H9 (cell line): ENCODE results near the gene TMEM235. TPM values are rescaled to one million over a fixed set of nuclear protein-coding genes. Genes with fewer than 3 reads are reported as not detected.

Experiments used
- DNase-seq: peaks from one replicate; pipeline ENCODE4 v3.0.0-alpha.2; 2017
- H2AFZ ChIP-seq: one replicate; pipeline ENCODE4 v1.6.1; 2013; ENCODE audit warnings: mild to moderate bottlenecking, low read length, control low read depth, moderate library complexity
- H2AK5ac ChIP-seq: 2 replicates; pipeline ENCODE4 v1.6.1; 2013; ENCODE audit warnings: low read length, control low read depth, mixed read lengths; ENCODE audit not compliant: insufficient read length
- H2BK120ac ChIP-seq: one replicate; pipeline ENCODE4 v1.6.1; 2013; ENCODE audit warnings: low read depth, mild to moderate bottlenecking, low read length, control low read depth, inconsistent platforms; ENCODE audit not compliant: poor library complexity, severe bottlenecking
- H2BK12ac ChIP-seq: 2 replicates; pipeline ENCODE4 v1.6.1; 2013; ENCODE audit warnings: low read length, control low read depth, mixed read lengths, low read depth; ENCODE audit not compliant: insufficient read length
- H2BK15ac ChIP-seq: 2 replicates; pipeline ENCODE4 v1.6.1; 2013; ENCODE audit warnings: low read depth, low read length, control low read depth
- H2BK20ac ChIP-seq: one replicate; pipeline ENCODE4 v1.6.1; 2013; ENCODE audit warnings: low read depth, mild to moderate bottlenecking, low read length, control low read depth, inconsistent platforms; ENCODE audit not compliant: poor library complexity, severe bottlenecking
- H2BK5ac ChIP-seq: 2 replicates; pipeline ENCODE4 v1.6.1; 2013; ENCODE audit warnings: low read length, control low read depth, mixed read lengths; ENCODE audit not compliant: insufficient read length
- H3K14ac ChIP-seq: 2 replicates; pipeline ENCODE4 v1.6.1; 2013; ENCODE audit warnings: low read length, control low read depth; ENCODE audit not compliant: insufficient read depth
- H3K18ac ChIP-seq: 2 replicates; pipeline ENCODE4 v1.6.1; 2013; ENCODE audit warnings: low read depth, mild to moderate bottlenecking, mixed read lengths, low read length, control low read depth; ENCODE audit not compliant: insufficient read length
- H3K23ac ChIP-seq: 2 replicates; pipeline ENCODE4 v1.6.1; 2013; ENCODE audit warnings: low read length, control low read depth, mixed read lengths, low read depth; ENCODE audit not compliant: insufficient read length
- H3K23me2 ChIP-seq: 2 replicates; pipeline ENCODE4 v1.6.1; 2013; ENCODE audit warnings: low read depth, mild to moderate bottlenecking, mixed read lengths, low read length, control low read depth; ENCODE audit not compliant: insufficient read length, poor library complexity, severe bottlenecking
- H3K27ac ChIP-seq: 2 replicates; pipeline ENCODE4 v1.5.1; 2013; ENCODE audit warnings: low read length, control low read depth, mixed read lengths, low read depth; ENCODE audit not compliant: insufficient read length
- H3K27me3 ChIP-seq: 2 replicates; pipeline ENCODE4 v1.6.1; 2013; ENCODE audit warnings: low read length, control low read depth, inconsistent platforms; ENCODE audit not compliant: insufficient read depth
- H3K4ac ChIP-seq: 2 replicates; pipeline ENCODE4 v1.6.1; 2013; ENCODE audit warnings: low read depth, mild to moderate bottlenecking, control low read depth, inconsistent platforms, low read length, moderate library complexity
- H3K4me1 ChIP-seq: 2 replicates; pipeline ENCODE4 v1.6.1; 2013; ENCODE audit warnings: low read length, control low read depth, inconsistent platforms; ENCODE audit not compliant: insufficient read depth
- H3K4me2 ChIP-seq: 2 replicates; pipeline ENCODE4 v1.6.1; 2013; ENCODE audit warnings: low read length, control low read depth, mixed read lengths; ENCODE audit not compliant: insufficient read length, insufficient read depth
- H3K56ac ChIP-seq: 2 replicates; pipeline ENCODE4 v1.6.1; 2013; ENCODE audit warnings: low read depth, mild to moderate bottlenecking, mixed read lengths, low read length, control low read depth; ENCODE audit not compliant: insufficient read length
- H3K79me1 ChIP-seq: 2 replicates; pipeline ENCODE4 v1.6.1; 2013; ENCODE audit warnings: low read depth, mild to moderate bottlenecking, moderate library complexity, low read length, control low read depth, inconsistent platforms; ENCODE audit not compliant: insufficient read depth, poor library complexity, severe bottlenecking
- H3K79me2 ChIP-seq: 2 replicates; pipeline ENCODE4 v1.6.1; 2013; ENCODE audit warnings: low read length, control low read depth, inconsistent platforms; ENCODE audit not compliant: insufficient read depth
- H3K9ac ChIP-seq: 2 replicates; pipeline ENCODE4 v1.6.1; 2013; ENCODE audit warnings: low read length, control low read depth, mixed read lengths; ENCODE audit not compliant: insufficient read length; ENCODE audit errors: extremely low read depth
- H3K9me3 ChIP-seq: one replicate; pipeline ENCODE4 v1.6.1; 2013; ENCODE audit warnings: low read depth, low read length, inconsistent platforms; ENCODE audit not compliant: control insufficient read depth
- H3T11ph ChIP-seq: one replicate; pipeline ENCODE4 v1.6.1; 2013; ENCODE audit warnings: mild to moderate bottlenecking, low read length, control low read depth, inconsistent platforms
- H4K20me1 ChIP-seq: one replicate; pipeline ENCODE4 v1.6.1; 2013; ENCODE audit not compliant: control insufficient read depth, insufficient read length, insufficient read depth
- H4K5ac ChIP-seq: 2 replicates; pipeline ENCODE4 v1.6.1; 2013; ENCODE audit warnings: low read depth, mild to moderate bottlenecking, mixed read lengths, low read length, control low read depth; ENCODE audit not compliant: insufficient read length
- H4K8ac ChIP-seq: replicated peaks from 2 replicates; pipeline ENCODE4 v1.6.1; 2013; ENCODE audit warnings: low read length, control low read depth, mixed read lengths, low read depth; ENCODE audit not compliant: insufficient read length
- H4K91ac ChIP-seq: 2 replicates; pipeline ENCODE4 v1.6.1; 2013; ENCODE audit warnings: low read depth, mild to moderate bottlenecking, moderate library complexity, mixed read lengths, low read length, control low read depth; ENCODE audit not compliant: insufficient read length
- H3K27ac Mint-ChIP-seq, 3 experiments: 2 replicates in 2 of 3; 3 replicates in 1 of 3; pipeline ENCODE4 v1.8.0; 2020 to 2021; ENCODE audit warnings: mixed read lengths in 3 of 3, mild to moderate bottlenecking in 1 of 3, moderate library complexity in 1 of 3
- H3K27me3 Mint-ChIP-seq: 2 replicates; pipeline ENCODE4 v1.8.0; 2021; ENCODE audit warnings: low read depth, mild to moderate bottlenecking, moderate library complexity, mixed read lengths
- H3K36me3 Mint-ChIP-seq, 3 experiments: 2 replicates in 2 of 3; 3 replicates in 1 of 3; pipeline ENCODE4 v1.8.0; 2020 to 2021; ENCODE audit warnings: low read depth in 3 of 3, mixed read lengths in 3 of 3; ENCODE audit not compliant: insufficient read depth in 1 of 3
- H3K4me1 Mint-ChIP-seq, 2 experiments: 2 replicates each; pipeline ENCODE4 v1.8.0; 2020; ENCODE audit warnings: mixed read lengths in 2 of 2
- H3K4me3 Mint-ChIP-seq, 2 experiments: 2 replicates in 1 of 2; 3 replicates in 1 of 2; pipeline ENCODE4 v1.8.0; 2020 to 2021; ENCODE audit warnings: mild to moderate bottlenecking in 2 of 2, mixed read lengths in 2 of 2, moderate library complexity in 1 of 2
- H3K9me3 Mint-ChIP-seq, 2 experiments: 2 replicates in 1 of 2; 3 replicates in 1 of 2; pipeline ENCODE4 v1.8.0; 2020; ENCODE audit warnings: mild to moderate bottlenecking in 2 of 2, mixed read lengths in 2 of 2, moderate library complexity in 1 of 2
- WGBS: extraction: QIAGEN DNeasy Blood & Tissue Kit; methylation state at CpG from one replicate; pipeline ENCODE4 v1.1.7; 2013; ENCODE audit warnings: missing lambda C conversion rate, low lambda C conversion rate, mixed read lengths; ENCODE audit not compliant: insufficient read length; ENCODE audit errors: extremely low coverage; 5-methylcytosine and 5-hydroxymethylcytosine counted together
- total RNA-seq: library from RNA; stranded (reverse); gene quantifications from 2 replicates; pipeline ENCODE4 v1.2.1, GENCODE V29; 2021
- TF ChIP-seq, protein P1 (sequence below): fragments of 200-600 bp; sonication (generic); conservative IDR thresholded peaks from 3 replicates; pipeline ENCODE4 v1.8.0; 2021; ENCODE audit warnings: antibody characterized with exemption, mild to moderate bottlenecking

Gene TMEM235
- total RNA-seq, 1 experiment from 2014 or later = 0.28 TPM

DNA sequence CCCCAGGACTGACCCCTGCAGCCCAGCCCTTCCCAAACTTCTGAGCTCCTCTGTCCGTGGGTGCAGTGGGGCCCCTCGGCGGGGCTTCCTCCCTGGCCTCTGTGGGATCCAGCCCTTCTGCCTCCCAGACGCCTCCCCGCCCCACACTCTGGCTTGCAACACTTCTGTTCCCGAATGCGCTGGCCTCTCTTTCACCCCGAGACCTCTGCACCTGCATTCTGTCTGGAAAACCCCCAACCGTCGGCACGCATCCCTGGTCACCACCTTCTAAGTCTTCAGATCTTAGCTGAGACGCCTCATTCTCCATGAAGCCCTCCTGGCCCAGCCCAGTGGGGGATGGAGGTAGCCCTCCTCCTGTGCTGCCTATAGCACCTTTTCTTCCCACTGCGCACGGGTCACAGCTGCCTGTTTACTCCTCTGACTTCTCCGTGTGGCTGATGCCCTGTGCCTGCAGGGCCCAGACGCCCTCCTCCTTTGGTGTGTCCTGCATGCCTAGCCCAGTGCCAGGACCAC, 26.4 kb downstream of the TMEM235 start:
- Histone ChIP-seq H3K56ac (no peak overlapping the region), H3T11ph (no peak overlapping the region), H2BK15ac (no peak overlapping the region), H3K18ac (no peak overlapping the region), H4K8ac (no peak overlapping the region), H3K4me2 (no peak overlapping the region), H3K23ac (no peak overlapping the region), H3K79me2 (no peaks in the 10 kb centered on the region), H3K27me3 (no peaks in the 10 kb centered on the region), H2BK5ac (no peak overlapping the region), H3K9ac (no peak overlapping the region), H3K4ac (no peak overlapping the region), H2AFZ (no peak overlapping the region), H3K4me1 (peaks cover 3% of the 10 kb centered on the region; the same call in 1 of the 2 replicates), H3K14ac (no peak overlapping the region), H3K9me3 (no peaks in the 10 kb centered on the region), H4K5ac (no peak overlapping the region), H2BK12ac (no peak overlapping the region), H2BK120ac (no peak overlapping the region), H3K23me2 (no peaks in the 10 kb centered on the region), H2BK20ac (no peak overlapping the region), H2AK5ac (no peak overlapping the region), H3K79me1 (no peaks in the 10 kb centered on the region), H3K27ac (no peak overlapping the region), H4K20me1 (no peaks in the 10 kb centered on the region), H4K91ac (no peak overlapping the region)
- DNase-seq = no peak
- no CpG with 5 or more reads among the region's 16 CpGs for WGBS
- Mint-ChIP-seq H3K9me3 (peaks cover 0 to 3% of the 10 kb centered on the region in 2 experiments; a peak in 1 of 5 replicates), H3K27ac (peak overlapping the region in 1 of 3 experiments; percentile 73; a peak in 1 of 7 replicates), H3K4me1 (peaks cover 14 to 36% of the 10 kb centered on the region in 2 experiments), H3K36me3 (no peaks in the 10 kb centered on the region), H3K27me3 (peaks cover 1% of the 10 kb centered on the region; the same call in 1 of the 2 replicates), H3K4me3 (peak overlapping the region in 1 of 2 experiments; percentile 31; a peak in 1 of 5 replicates)
- TF ChIP-seq, protein P1, sequence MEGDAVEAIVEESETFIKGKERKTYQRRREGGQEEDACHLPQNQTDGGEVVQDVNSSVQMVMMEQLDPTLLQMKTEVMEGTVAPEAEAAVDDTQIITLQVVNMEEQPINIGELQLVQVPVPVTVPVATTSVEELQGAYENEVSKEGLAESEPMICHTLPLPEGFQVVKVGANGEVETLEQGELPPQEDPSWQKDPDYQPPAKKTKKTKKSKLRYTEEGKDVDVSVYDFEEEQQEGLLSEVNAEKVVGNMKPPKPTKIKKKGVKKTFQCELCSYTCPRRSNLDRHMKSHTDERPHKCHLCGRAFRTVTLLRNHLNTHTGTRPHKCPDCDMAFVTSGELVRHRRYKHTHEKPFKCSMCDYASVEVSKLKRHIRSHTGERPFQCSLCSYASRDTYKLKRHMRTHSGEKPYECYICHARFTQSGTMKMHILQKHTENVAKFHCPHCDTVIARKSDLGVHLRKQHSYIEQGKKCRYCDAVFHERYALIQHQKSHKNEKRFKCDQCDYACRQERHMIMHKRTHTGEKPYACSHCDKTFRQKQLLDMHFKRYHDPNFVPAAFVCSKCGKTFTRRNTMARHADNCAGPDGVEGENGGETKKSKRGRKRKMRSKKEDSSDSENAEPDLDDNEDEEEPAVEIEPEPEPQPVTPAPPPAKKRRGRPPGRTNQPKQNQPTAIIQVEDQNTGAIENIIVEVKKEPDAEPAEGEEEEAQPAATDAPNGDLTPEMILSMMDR = no peak
